Stimulated activated effector memory CD8-positive, alpha-beta T cell treated with anti-CD3 and anti-CD28 coated beads, Interleukin-12 subunit alpha, Interleukin-12 subunit beta, amount 100 ng/mL, for 72 hours (primary cell): ENCODE results near the gene BEST2.

Experiments used
- ATAC-seq: fragments of 150-1000 bp; cut with Tn5 transposase; 2 replicates; pipeline ENCODE4 v1.10.0; 2021
- DNase-seq, 2 donors: peaks; one replicate each; pipeline ENCODE4 v3.0.0; 2021 to 2022; ENCODE audit warnings: low spot score in 2 of 2
- H3K27ac Mint-ChIP-seq: one replicate; pipeline ENCODE4 v1.8.0; 2022; ENCODE audit warnings: mild to moderate bottlenecking, mixed read lengths
- H3K36me3 Mint-ChIP-seq: one replicate; pipeline ENCODE4 v1.8.0; 2022; ENCODE audit warnings: mild to moderate bottlenecking, mixed read lengths
- H3K4me1 Mint-ChIP-seq: one replicate; pipeline ENCODE4 v1.8.0; 2022; ENCODE audit warnings: mixed read lengths
- H3K4me3 Mint-ChIP-seq: one replicate; pipeline ENCODE4 v1.8.0; 2022; ENCODE audit warnings: mild to moderate bottlenecking, mixed read lengths
- H3K9me3 Mint-ChIP-seq: one replicate; pipeline ENCODE4 v1.8.0; 2022; ENCODE audit warnings: mixed read lengths

The BEST2 gene

DNA sequence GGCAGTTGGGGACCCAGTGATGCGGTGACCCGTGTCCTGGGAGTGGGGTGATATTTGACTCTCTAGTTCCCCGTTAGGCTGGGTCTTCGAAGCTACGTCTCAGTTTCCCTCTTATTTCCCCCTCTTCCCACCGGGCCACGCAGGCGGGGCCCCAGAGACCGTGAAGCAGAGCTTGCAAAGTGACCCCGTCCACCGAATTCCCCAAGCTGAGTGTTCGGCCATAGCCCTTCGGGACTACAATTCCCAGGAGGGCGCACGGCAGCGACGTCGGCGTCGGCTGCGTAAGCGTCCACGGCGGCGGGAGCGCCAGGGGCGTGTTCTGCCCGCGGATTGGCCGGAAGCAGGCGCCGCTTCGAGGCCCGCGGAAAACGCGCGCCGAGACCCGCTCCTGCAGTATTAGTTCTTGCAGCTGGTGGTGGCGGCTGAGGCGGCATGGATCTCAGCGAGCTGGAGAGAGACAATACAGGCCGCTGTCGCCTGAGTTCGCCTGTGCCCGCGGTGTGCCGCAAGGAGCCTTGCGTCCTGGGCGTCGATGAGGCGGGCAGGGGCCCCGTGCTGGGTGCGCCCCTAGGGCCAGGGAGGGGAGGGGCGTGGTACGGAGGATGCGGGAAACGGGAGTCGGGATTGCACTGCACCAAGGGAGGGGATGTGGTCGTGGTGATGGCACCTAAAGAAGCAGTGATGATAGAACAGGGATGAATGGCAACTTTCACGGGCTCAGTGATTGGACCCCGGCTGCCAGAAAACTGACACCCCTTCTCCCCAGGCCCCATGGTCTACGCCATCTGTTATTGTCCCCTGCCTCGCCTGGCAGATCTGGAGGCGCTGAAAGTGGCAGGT lies 54.9 kb downstream of the BEST2 start, which contains the start of gene RNASEH2A:
Gene RNASEH2A, plus strand, starts transcription at position 343 of the 840 bp plus-strand sequence. Its CDS starts 90 bp downstream, at position 433.
- H3K27ac Mint-ChIP-seq, result peak within 1 kb of the TSS; percentile 96
- H3K9me3 Mint-ChIP-seq, result no peaks in the 10 kb centered on the region
- ATAC-seq, result peak; percentile 93
- H3K4me1 Mint-ChIP-seq, result peaks cover 27% of the 10 kb centered on the region
- H3K4me3 Mint-ChIP-seq, result peak within 1 kb of the TSS; percentile 97
- H3K36me3 Mint-ChIP-seq, result peaks cover 60% of the 10 kb centered on the region
- peak; percentile 79 to 91 for DNase-seq
